ENCODE data around the gene RPS16.

The RPS16 gene

GRCh38 chr19:39446365-39447084, 10.8 kb upstream of the RPS16 start:
- no peaks in the 10 kb centered on the region for H3K9me3 ChIP-seq
- peaks cover 15% of the 10 kb centered on the region for H3K36me3 ChIP-seq
- peaks cover 8% of the 10 kb centered on the region for H3K27me3 ChIP-seq
- H3K27ac ChIP-seq, result peak overlapping the region; percentile 94
- H3K4me3 ChIP-seq (ENCODE audit: low read depth in 1 of 2, low read length in 1 of 2), result peak overlapping the region; percentile 90 to 93
- H3K4me1 ChIP-seq (ENCODE audit: control insufficient read depth in 1 of 2, insufficient read depth in 1 of 2, low read depth in 1 of 2, low read length in 1 of 2), result peaks cover 21 to 30% of the 10 kb centered on the region in 2 experiments
- no peak for TF ChIP-seq CTCF (IDR thresholded peaks at IDR 0.05)

DNA sequence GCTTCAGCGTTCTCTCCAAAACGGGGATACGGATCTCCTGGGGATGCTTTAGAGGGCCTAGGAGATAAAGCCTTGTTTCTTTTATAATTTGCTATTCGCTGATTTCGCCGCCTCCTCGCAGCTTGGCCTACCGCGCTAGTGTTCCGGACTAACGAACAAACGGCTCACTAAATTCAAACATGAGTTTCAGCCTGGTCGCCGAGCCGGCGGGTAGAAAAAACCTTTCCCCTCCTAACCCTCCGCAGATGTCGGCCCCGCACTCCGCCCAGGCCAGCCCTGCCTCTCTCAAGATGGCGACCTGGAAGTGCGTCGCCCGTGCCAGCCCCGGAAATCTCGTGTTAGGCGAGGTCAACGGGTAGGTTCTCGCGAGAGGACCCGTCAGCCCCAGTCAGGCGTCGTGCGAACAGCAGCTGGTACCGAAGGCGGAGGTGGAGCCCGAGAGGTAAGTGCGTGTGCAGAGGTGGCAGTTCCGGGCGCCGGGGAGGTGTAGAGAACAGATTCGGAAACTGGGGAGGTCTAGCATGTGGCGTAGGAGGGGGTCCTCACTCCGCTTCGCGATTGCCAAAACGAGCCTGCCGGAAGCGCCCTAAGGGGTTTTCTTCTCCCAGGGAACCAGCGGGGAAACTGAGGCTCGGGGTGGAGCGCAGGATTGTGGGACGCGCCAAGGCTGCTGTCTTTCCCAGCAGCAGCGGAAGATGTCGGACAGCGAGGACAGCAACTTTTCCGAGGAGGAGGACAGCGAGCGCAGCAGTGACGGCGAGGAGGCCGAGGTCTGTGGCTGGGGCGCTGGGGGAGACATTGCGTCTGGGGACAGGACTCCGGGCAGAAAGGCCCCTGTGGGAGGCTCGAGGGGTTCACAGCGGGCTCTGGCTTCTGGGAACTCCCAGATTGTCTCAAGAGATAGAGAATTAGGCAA, 9.7 kb upstream of the RPS16 start, which contains the start of gene SUPT5H:
TSS of gene SUPT5H (plus strand) at position 387 of the 916 bp plus-strand sequence. CDS start at position 696, 309 bp downstream.
- H3K27me3 ChIP-seq, result peaks cover 14% of the 10 kb centered on the region
- H3K27ac ChIP-seq, result peak within 1 kb of the TSS; percentile 94
- TF ChIP-seq CTCF (IDR thresholded peaks at IDR 0.05), result peak; percentile 41
- peaks cover 21 to 30% of the 10 kb centered on the region in 2 experiments for H3K4me1 ChIP-seq (ENCODE audit: control insufficient read depth in 1 of 2, insufficient read depth in 1 of 2, low read depth in 1 of 2, low read length in 1 of 2)
- H3K4me3 ChIP-seq (ENCODE audit: low read depth in 1 of 2, low read length in 1 of 2), result peak within 1 kb of the TSS; percentile 90 to 93
- no peaks in the 10 kb centered on the region for H3K9me3 ChIP-seq
- H3K36me3 ChIP-seq, result peaks cover 15% of the 10 kb centered on the region

DNA sequence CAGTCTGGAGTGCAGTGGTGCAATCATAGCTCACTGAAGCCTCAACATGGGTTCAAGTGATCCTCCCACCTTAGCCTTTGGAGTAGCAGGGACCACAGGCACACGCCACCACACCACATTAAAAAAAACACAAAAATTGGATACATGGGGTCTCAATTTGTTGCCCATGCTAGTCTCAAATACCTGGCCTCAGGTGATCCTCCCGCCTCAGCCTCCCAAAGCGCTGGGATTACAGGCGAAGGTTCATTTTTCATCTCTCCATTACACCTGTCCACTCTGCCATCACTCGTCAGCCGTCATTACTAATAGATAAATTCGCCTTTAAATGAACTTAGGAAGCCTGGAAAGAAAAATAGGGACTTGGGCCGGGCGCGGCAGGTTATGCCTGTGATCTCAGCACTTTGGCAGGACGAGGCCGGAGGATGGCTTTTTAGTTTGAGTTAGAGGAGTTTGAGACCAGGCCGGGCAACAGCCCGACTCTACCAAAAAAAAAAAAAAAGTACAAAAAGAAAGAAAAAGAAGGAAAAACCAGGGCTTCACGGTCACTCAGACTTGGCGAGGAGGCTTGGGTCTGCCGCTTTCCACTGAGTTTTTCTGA, 8.9 kb upstream of the RPS16 start:
- H3K27ac ChIP-seq, result peak overlapping the region; percentile 94

GRCh38 chr19:39438270-39438934, 2.7 kb upstream of the RPS16 start:
- Histone ChIP-seq H3K27ac (no peak overlapping the region), H3K36me3 (peaks cover 7% of the 10 kb centered on the region), H3K4me3 (ENCODE audit: low read depth in 1 of 2, low read length in 1 of 2) (no peak overlapping the region), H3K4me1 (ENCODE audit: control insufficient read depth in 1 of 2, insufficient read depth in 1 of 2, low read depth in 1 of 2, low read length in 1 of 2) (peaks cover 16 to 17% of the 10 kb centered on the region in 2 experiments), H3K9me3 (no peaks in the 10 kb centered on the region), H3K27me3 (peaks cover 25% of the 10 kb centered on the region)
- no peak for TF ChIP-seq CTCF (IDR thresholded peaks at IDR 0.05)

More for the DNA sequence above, 8.9 kb upstream of the RPS16 start:
- Histone ChIP-seq H3K4me1 (ENCODE audit: control insufficient read depth in 1 of 2, insufficient read depth in 1 of 2, low read depth in 1 of 2, low read length in 1 of 2) (peaks cover 21 to 30% of the 10 kb centered on the region in 2 experiments), H3K4me3 (ENCODE audit: low read depth in 1 of 2, low read length in 1 of 2) (peak overlapping the region; percentile 90 to 93), H3K9me3 (no peaks in the 10 kb centered on the region), H3K27me3 (peaks cover 14% of the 10 kb centered on the region), H3K36me3 (peaks cover 15% of the 10 kb centered on the region)
- no peak for TF ChIP-seq CTCF (IDR thresholded peaks at IDR 0.05)

DNA sequence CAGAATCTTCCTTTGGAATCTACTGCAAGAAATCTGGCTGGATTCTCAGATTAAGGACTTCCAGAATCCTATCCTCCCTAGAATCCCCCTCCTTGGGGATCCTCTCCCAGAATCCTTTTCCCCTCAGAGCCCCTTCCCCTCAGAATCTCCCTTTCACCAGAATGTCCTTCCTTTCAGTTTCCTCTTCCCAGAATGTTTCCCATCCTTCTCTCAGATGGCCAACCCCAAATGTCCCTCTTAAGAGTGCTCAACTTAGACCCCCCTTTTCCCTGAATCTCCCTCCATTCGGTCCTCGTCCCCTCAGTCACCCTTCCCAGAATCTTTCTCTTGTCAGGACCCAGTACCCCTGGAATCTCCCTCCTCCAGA, 584 bp upstream of the RPS16 start:
- Histone ChIP-seq H3K9me3 (no peaks in the 10 kb centered on the region), H3K4me3 (ENCODE audit: low read depth in 1 of 2, low read length in 1 of 2) (peak overlapping the region; percentile 86 to 93), H3K27me3 (peaks cover 15% of the 10 kb centered on the region), H3K4me1 (ENCODE audit: control insufficient read depth in 1 of 2, insufficient read depth in 1 of 2, low read depth in 1 of 2, low read length in 1 of 2) (peaks cover 16 to 17% of the 10 kb centered on the region in 2 experiments), H3K36me3 (peaks cover 19% of the 10 kb centered on the region), H3K27ac (peak overlapping the region; percentile 81)
- TF ChIP-seq CTCF (IDR thresholded peaks at IDR 0.05), result no peak

All from neutrophil (primary cell).